HG02852 (cell line): ENCODE data around the gene MYO16.

ENCODE experiments used
- ATAC-seq: cut with Tn5 transposase; IDR thresholded peaks from one replicate; pipeline ENCODE4 v1.9.1; 2021; ENCODE audit warnings: mild to moderate bottlenecking, moderate library complexity; ENCODE audit not compliant: unreplicated experiment

Gene MYO16

GRCh38 chr13:109165417-109165904 is 536.0 kb downstream of the MYO16 start:
- ATAC-seq = no peak

DNA sequence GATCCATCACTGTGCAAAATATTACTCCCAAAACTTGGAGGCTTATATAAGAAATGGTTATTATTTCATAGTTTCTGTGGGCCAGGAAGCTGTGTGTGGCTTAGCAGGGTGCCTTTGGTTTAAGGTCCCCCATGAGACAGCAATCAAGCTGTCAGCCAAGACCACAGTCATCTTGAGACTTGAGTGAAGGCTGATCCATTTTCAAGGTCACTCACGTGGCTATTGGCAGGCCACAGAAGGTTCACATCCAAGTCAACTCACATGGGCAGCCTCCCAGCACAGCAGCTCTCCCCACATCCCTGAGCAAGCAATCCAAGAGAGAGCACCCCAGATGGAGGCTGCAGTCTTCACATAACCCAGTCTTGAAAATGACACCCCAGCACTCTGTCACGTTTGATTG is 537.4 kb downstream of the MYO16 start:
- ATAC-seq = no peak

- ATAC-seq = no peak
Observed at GRCh38 chr13:109172136-109172535, 542.7 kb downstream of the MYO16 start.

DNA sequence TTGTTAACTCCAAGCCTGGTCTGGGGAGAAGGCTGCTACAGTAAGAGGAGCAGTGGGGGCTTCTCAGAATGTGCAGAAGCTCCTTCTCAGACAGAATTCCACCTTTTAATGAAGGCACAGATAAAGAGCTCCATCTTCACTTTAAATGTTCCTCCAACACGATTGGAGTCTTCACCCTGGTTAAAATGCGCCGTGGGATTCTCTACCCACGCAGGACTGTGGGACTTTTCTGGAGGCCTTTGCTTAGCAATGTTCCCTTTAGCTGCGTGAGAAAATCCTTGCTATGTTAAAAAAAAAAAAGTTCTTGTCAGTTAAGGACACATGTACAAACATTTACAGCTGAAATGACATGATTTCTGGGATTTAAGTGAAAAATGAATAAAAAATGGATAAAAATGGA is 546.3 kb downstream of the MYO16 start:
- ATAC-seq = no peak

DNA sequence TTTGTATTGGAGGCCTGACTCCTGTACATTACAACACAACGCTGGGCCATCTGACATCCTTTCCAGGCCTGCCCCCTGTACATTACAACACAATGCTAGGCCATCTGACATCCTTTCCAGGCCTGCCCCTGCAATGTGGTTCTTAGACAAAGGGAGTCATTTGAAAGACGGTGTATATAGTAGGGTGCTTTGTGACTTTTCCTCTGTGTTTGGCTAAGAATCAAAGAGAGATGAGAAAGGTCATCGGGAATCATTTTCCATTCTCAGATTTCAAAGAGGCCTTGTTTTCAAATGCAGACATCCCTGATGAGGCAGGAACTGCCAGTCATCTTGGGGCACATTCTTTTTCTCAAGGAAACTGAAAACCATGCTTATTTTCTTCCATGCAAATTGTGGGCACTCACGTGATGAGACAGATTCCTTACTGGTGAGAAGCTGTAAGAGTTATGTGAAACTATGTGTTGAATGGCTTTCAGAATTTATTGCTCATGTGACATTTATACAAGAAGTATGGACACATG is 551.6 kb downstream of the MYO16 start:
- ATAC-seq = no peak

DNA sequence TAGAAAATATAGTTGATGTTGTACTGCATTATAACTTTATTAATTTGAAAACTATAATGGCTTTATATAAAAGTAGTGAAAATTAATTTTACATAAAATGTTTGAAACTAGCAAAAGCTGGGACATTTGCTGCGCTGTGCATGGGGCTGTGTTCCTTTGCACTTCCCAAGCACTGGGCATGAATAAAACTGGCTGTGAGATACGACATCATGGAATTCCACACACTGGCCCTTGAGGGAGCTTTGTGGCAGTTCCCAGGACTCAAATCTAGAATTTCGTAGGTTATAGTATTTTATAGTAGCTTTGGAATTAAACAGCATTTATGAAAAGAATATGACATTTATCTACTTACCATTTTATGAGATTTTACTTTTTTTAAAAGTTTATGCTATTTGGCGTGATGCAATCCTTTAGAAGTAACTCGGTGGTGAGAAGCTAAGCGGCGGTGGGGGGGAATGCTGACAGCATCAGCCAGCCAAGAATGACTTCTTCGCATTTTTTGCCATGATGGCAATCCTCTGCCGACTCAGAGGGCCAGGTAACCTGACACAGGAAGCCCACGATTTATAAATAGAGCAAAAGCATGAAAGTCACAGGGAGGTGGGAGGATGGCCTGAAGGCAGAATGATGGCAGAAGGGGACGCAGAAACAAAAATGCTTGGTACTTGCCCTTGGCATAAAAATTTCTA is 553.5 kb downstream of the MYO16 start:
- no peak for ATAC-seq

GRCh38 chr13:109191413-109191812 is 562.0 kb downstream of the MYO16 start:
- ATAC-seq = no peak

DNA sequence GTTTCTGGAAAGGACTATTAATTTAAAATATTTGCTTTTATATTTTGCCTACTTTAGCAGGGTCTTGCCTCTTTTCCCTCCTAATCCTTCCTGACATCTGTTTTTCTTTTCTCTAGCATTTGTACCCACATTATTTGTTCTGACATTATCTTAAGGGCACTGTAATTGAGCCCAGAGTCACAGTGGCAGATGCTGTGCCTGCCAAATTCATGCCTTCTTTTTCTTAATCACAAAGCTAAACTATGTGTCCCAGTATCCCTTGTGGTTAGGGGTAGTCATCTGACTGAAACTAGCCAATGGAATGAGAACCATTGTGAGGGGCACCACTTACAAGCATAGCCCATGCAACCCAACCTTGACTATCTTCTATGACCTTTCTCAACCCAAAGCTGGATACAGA is 562.9 kb downstream of the MYO16 start:
- no peak for ATAC-seq

DNA sequence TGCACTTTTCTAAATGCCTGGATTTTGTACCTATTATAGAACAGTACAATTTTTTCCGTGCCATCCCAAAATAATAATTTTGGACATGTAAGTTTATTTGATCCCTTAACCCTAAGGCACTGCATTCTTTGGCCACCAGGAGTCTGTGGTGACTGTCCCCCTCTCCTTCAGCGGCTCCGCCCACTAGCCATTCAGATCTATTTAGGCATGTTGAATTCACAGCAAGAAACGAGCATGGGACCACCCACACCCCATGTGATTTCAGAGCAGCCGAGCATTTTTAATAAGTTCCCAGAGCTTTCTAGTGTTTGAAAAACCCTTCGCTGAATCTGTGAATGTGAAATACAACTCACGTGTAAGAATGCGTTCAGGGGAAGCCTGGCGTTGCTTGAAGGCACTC is 567.5 kb downstream of the MYO16 start:
- ATAC-seq = no peak

DNA sequence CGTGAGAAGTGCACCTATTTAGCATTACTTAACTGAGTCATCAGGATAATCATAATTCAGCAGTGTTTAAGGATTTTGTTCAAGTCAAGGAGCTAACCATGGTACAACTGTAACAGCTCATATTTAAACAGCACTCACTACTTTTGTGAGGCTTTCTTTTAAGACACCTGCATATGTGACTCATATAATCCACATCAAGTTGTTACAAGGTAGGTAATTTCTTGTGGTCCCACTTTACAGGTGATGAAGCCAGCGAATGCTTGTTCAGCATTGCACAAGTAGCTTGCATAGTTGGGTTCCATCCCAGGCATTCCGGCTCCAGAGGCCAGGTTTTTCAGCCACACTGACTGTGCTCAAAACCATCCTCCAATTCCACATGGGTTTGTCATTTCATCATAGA is 569.2 kb downstream of the MYO16 start:
- no peak for ATAC-seq

DNA sequence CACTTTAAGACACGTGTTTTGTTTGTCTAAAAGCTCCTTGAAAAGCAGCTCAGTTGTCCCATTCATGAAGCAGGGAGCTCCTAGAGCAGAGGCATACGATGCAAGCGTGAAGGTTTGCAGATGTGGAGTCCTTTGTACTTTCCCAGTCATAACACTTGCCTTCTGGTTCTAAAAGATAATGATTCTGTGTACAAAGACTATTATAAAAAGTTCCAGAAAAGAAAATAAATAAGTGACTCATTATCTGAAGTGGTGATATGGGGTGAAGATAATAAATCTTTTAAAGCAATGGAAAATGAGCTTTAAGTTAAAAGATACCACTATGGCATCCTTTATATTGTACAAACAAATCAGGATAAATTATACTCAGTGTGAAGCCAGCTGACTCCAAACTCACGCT is 569.9 kb downstream of the MYO16 start:
- ATAC-seq = no peak

DNA sequence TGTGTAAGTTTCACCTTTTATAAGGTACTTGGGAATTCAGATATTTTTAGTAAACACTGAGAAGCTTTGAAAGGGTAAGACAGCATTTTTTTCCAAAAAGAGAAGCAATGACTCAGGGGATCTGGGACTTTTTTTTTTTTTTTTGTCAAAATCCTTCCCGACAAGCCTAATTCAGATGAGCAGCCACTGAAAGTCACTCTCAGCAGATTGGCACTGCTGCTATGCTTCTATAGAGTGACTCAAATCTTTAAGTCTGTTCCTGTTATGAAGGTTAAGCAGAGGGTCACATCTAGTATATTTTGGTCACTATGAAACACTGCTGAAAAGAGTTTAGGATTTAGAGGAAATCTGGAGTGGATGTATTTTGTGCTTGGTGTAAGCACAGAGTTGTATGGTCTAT is 571.1 kb downstream of the MYO16 start:
- no peak for ATAC-seq

GRCh38 chr13:109203587-109203986 is 574.2 kb downstream of the MYO16 start:
- ATAC-seq = no peak

GRCh38 chr13:109204252-109204651 is 574.8 kb downstream of the MYO16 start:
- no peak for ATAC-seq

DNA sequence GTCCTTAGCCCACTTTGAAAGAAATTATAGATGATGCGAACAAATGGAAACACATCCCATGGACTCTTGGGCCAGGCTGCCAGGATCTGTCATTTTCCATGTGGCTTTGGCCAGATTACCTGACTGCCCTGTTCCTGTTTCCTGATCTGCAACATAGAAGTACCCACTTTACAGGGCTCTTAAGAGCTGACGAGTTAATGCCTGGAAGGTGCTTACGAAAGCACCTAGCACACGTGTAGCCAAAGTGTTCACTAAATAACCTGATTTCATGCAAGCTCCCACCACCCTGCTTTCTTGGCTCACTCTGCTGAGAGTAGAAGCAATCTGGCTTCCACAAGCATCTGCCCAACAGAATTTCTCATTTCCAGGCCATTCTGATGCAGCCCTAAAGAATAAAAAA is 575.2 kb downstream of the MYO16 start:
- ATAC-seq = no peak

GRCh38 chr13:109205315-109205714 is 575.9 kb downstream of the MYO16 start:
- no peak for ATAC-seq

- no peak for ATAC-seq
Observed at GRCh38 chr13:109206616-109207015, 577.2 kb downstream of the MYO16 start.

DNA sequence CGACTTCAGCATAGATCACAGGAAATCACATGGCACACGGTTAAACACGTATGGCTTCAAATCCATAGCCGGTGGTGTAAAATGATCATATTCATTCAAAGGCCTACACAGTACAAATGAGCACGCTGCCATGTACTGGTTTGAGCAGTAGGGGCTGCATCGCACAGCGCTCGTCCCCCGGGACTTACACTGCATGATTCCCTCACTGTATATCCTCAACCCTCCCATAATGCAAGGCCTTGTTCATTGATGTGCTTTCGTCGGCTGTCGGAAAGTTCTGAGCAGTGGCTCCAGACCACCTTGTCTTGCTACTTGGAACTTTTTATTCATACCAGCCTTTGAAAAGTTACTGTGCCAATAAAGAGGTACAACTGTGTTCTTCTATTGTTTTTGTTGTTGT is 578.2 kb downstream of the MYO16 start:
- no peak for ATAC-seq

- ATAC-seq = no peak
Observed at GRCh38 chr13:109208522-109208921, 579.1 kb downstream of the MYO16 start.

DNA sequence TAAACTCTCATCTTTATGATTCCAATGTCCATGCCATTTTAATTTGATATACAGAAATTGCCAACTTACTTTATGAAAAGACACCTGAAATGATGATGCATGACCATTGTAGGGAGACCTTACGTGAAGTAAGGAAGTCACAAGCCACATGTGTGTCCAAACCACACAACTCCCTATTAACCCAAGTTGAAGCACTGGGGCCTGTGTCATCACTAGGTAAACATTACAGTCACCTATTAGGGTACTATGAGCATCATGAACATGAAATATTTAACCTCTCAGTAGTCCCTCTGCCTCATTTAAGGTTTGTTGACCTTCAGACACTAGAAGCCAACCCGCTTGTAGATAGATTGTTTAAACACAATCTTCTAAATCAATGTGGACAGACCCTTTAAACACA is 580.1 kb downstream of the MYO16 start:
- no peak for ATAC-seq

DNA sequence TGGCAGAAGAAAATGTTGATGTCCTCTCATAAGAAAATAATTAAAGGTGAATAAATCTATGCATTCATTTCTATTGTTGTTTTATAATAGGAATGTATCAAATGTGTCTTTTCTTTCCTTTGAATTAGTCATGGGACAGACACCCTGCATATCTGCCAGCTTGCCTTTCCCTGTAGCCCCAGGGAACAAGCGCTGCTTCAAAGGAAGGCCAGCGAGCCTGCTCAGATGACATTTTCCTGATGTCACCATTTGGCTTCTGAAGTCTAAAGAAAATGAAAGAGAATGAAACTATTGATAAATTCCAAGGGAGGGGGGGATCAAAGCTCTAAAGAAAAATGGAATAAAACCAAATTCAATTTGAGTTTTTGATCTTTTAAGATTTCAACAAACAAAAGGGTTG is 582.2 kb downstream of the MYO16 start:
- ATAC-seq = no peak

GRCh38 chr13:109212650-109213049 is 583.2 kb downstream of the MYO16 start:
- ATAC-seq = no peak

GRCh38 chr13:109213714-109214113 is 584.3 kb downstream of the MYO16 start:
- no peak for ATAC-seq
